CD4-positive, alpha-beta T cell treated with Interleukin-1 beta for 1 hour (primary cell): ENCODE data around the gene BCHE.

ENCODE experiments used
- DNase-seq, 2 donors: peaks; one replicate each; pipeline ENCODE4 v3.0.0-alpha.2; 2020 to 2022

Gene BCHE

GRCh38 chr3:165837058-165837525, at the start of gene BCHE:
Gene BCHE (minus strand): TSS chr3:165837423. CDS start chr3:165831033, 6,390 bp downstream.
- no peak for DNase-seq

- no peak for DNase-seq
Measured at GRCh38 chr3:165885558-165886270, 48.5 kb upstream of the BCHE start.

GRCh38 chr3:165884518-165884917, 47.3 kb upstream of the BCHE start:
- no peak for DNase-seq

- DNase-seq = no peak
Measured at GRCh38 chr3:165883863-165884478, 46.7 kb upstream of the BCHE start.

GRCh38 chr3:165883117-165883516, 45.9 kb upstream of the BCHE start:
- DNase-seq = no peak

GRCh38 chr3:165875644-165876043, 38.4 kb upstream of the BCHE start:
- no peak for DNase-seq

GRCh38 chr3:165874663-165875489, 37.7 kb upstream of the BCHE start:
- no peak for DNase-seq

- DNase-seq = no peak
Measured at GRCh38 chr3:165868088-165868487, 30.9 kb upstream of the BCHE start.

- DNase-seq = no peak
Measured at GRCh38 chr3:165859061-165859460, 21.8 kb upstream of the BCHE start.

- no peak for DNase-seq
Measured at GRCh38 chr3:165855581-165855980, 18.4 kb upstream of the BCHE start.

GRCh38 chr3:165854696-165855095, 17.5 kb upstream of the BCHE start:
- no peak for DNase-seq

GRCh38 chr3:165852711-165853110, 15.5 kb upstream of the BCHE start:
- DNase-seq = no peak

- no peak for DNase-seq
Measured at GRCh38 chr3:165852191-165852590, 15.0 kb upstream of the BCHE start.

- DNase-seq = no peak
Measured at GRCh38 chr3:165846056-165846455, 8.8 kb upstream of the BCHE start.

- DNase-seq = no peak
Measured at GRCh38 chr3:165839296-165840076, 2.3 kb upstream of the BCHE start.

GRCh38 chr3:165837801-165838200, 578 bp upstream of the BCHE start:
- no peak for DNase-seq

GRCh38 chr3:165835431-165835830, 1.8 kb downstream of the BCHE start:
- DNase-seq = no peak

GRCh38 chr3:165830746-165831145, 6.5 kb downstream of the BCHE start:
- no peak for DNase-seq

- no peak for DNase-seq
Measured at GRCh38 chr3:165827883-165828282, 9.3 kb downstream of the BCHE start.

- DNase-seq = no peak
Measured at GRCh38 chr3:165827233-165827632, 10.0 kb downstream of the BCHE start.

GRCh38 chr3:165820671-165821123, 16.5 kb downstream of the BCHE start:
- no peak for DNase-seq

GRCh38 chr3:165817160-165817709, 20.0 kb downstream of the BCHE start:
- no peak for DNase-seq
